ENCODE measurements around the gene PRR20G.

- no peak for TF ChIP-seq CTCF (IDR thresholded peaks at IDR 0.05; ENCODE audit: borderline replicate concordance, extremely low read depth, low read length, poor library complexity, severe bottlenecking)
- TF ChIP-seq EZH2 (IDR thresholded peaks at IDR 0.05; ENCODE audit: borderline replicate concordance, low read depth, low read length, severe bottlenecking), result no peak
Observed at GRCh38 chr3:127276396-127276795, 11.4 kb downstream of the PRR20G start.
